ENCODE measurements around the gene TMEM203. TPM values are rescaled to one million over a fixed set of nuclear protein-coding genes. Genes with fewer than 3 reads are reported as not detected.

Gene TMEM203
- total RNA-seq, 1 donor from 2014 or later, result 24.3 TPM

GRCh38 chr9:137167747-137168572, 37.5 kb downstream of the TMEM203 start:
- DNase-seq (ENCODE audit: extremely low read depth, low read depth, low spot score), result no peak

GRCh38 chr9:137167277-137167746, 38.1 kb downstream of the TMEM203 start:
- no peak for DNase-seq (ENCODE audit: extremely low read depth, low read depth, low spot score)

GRCh38 chr9:137166380-137167229, 38.8 kb downstream of the TMEM203 start:
- no peak for DNase-seq (ENCODE audit: extremely low read depth, low read depth, low spot score)

- DNase-seq (ENCODE audit: extremely low read depth, low read depth, low spot score), result no peak
Measured at GRCh38 chr9:137165250-137165836, 40.1 kb downstream of the TMEM203 start.

GRCh38 chr9:137164370-137165249, 40.8 kb downstream of the TMEM203 start:
- DNase-seq (ENCODE audit: extremely low read depth, low read depth, low spot score), result no peak

- DNase-seq (ENCODE audit: extremely low read depth, low read depth, low spot score), result no peak
Measured at GRCh38 chr9:137163805-137164204, 41.6 kb downstream of the TMEM203 start.

GRCh38 chr9:137163365-137163715, 42.1 kb downstream of the TMEM203 start:
- no peak for DNase-seq (ENCODE audit: extremely low read depth, low read depth, low spot score)

- no peak for DNase-seq (ENCODE audit: extremely low read depth, low read depth, low spot score)
Measured at GRCh38 chr9:137162505-137163364, 42.7 kb downstream of the TMEM203 start.

- DNase-seq (ENCODE audit: extremely low read depth, low read depth, low spot score), result no peak
Measured at GRCh38 chr9:137161558-137162486, 43.6 kb downstream of the TMEM203 start.

- no peak for DNase-seq (ENCODE audit: extremely low read depth, low read depth, low spot score)
Measured at GRCh38 chr9:137160716-137161557, 44.5 kb downstream of the TMEM203 start.

GRCh38 chr9:137160054-137160425, 45.4 kb downstream of the TMEM203 start:
- no peak for DNase-seq (ENCODE audit: extremely low read depth, low read depth, low spot score)

GRCh38 chr9:137159105-137160053, 46.1 kb downstream of the TMEM203 start:
- no peak for DNase-seq (ENCODE audit: extremely low read depth, low read depth, low spot score)

GRCh38 chr9:137158625-137159024, 46.8 kb downstream of the TMEM203 start:
- DNase-seq (ENCODE audit: extremely low read depth, low read depth, low spot score), result no peak

- no peak for DNase-seq (ENCODE audit: extremely low read depth, low read depth, low spot score)
Measured at GRCh38 chr9:137157618-137158415, 47.6 kb downstream of the TMEM203 start.

GRCh38 chr9:137156567-137157375, 48.7 kb downstream of the TMEM203 start:
- DNase-seq (ENCODE audit: extremely low read depth, low read depth, low spot score), result no peak
